Chondrocyte (in vitro differentiated cells): ENCODE results near the gene EFHD2. TPM values are rescaled to one million over a fixed set of nuclear protein-coding genes. Genes with fewer than 3 reads are reported as not detected.
A peak's percentile ranks its signal among the peaks of the same experiment; 100 is the strongest.

Experiments
- DNase-seq: peaks from one replicate; pipeline ENCODE4 v3.0.0; 2021; ENCODE audit warnings: mixed read lengths, low spot score
- H3K27ac Mint-ChIP-seq: one replicate; pipeline ENCODE4 v1.8.0; 2021; ENCODE audit warnings: mild to moderate bottlenecking, moderate library complexity, mixed read lengths; ENCODE audit not compliant: unreplicated experiment
- H3K27me3 Mint-ChIP-seq: 2 replicates; pipeline ENCODE4 v1.8.0; 2021; ENCODE audit warnings: low read depth, mixed read lengths
- H3K36me3 Mint-ChIP-seq: 2 replicates; pipeline ENCODE4 v1.8.0; 2021; ENCODE audit warnings: low read depth, mixed read lengths
- H3K4me1 Mint-ChIP-seq: 2 replicates; pipeline ENCODE4 v1.8.0; 2021; ENCODE audit warnings: low read depth, mild to moderate bottlenecking, mixed read lengths
- H3K4me3 Mint-ChIP-seq: one replicate; pipeline ENCODE4 v1.8.0; 2021; ENCODE audit warnings: mild to moderate bottlenecking, moderate library complexity, mixed read lengths; ENCODE audit not compliant: unreplicated experiment
- H3K9me3 Mint-ChIP-seq: 2 replicates; pipeline ENCODE4 v1.8.0; 2021; ENCODE audit warnings: low read depth, mixed read lengths
- CTCF ChIP-seq: fragments of 200-600 bp; sonication (generic); IDR thresholded peaks from 2 replicates; pipeline ENCODE4 v1.5.0; 2021; ENCODE audit warnings: antibody characterized with exemption, mild to moderate bottlenecking, moderate library complexity
- total RNA-seq: library from RNA; stranded (reverse); gene quantifications from 3 replicates; pipeline ENCODE4 v1.2.1, GENCODE V29; 2021

EFHD2 gene
- total RNA-seq, 1 donor from 2014 or later = 7.9 TPM

- peaks cover under 1% of the 10 kb centered on the region for H3K27me3 Mint-ChIP-seq
These were observed 2.0 kb downstream of the EFHD2 start for GRCh38 chr1:15411593-15412137.

DNA sequence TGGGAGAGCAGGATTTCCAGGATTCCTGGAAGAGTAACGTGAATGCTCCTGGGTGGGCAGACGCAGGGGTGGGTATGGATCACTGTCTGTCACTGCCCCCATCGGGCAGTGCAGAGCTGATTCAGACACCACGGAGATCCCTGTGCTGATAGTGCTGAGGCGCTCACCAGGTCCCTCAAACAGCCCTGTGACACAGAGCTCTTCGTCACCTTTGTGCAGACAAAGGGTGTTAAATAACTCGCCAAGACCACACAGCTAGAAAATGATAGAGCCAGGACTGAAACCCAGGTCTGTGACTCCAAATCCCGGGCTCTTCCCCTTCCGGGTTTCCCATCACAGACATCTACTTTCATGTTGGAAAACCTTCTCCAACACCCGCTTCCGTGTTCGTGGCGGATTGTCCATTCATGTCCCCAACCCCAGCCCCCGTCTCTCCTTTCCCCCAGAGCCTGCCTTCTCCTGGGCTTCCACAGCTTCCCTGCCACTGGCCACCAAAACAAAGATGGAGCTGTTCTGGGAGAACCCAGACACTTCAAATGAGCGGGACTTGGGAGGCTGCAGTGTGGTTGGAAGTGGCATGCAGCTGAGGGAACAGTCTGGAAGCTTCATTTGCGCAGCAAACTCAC, 2.6 kb downstream of the EFHD2 start:
- Mint-ChIP-seq H3K4me1 (peaks cover 29% of the 10 kb centered on the region), H3K9me3 (no peaks in the 10 kb centered on the region), H3K27ac (no peak overlapping the region), H3K4me3 (no peak overlapping the region), H3K27me3 (no peaks in the 10 kb centered on the region), H3K36me3 (no peaks in the 10 kb centered on the region)
- DNase-seq = no peak
- no peak for TF ChIP-seq CTCF

More at GRCh38 chr1:15411593-15412137, 2.0 kb downstream of the EFHD2 start:
- TF ChIP-seq CTCF = no peak
- Mint-ChIP-seq H3K36me3 (no peaks in the 10 kb centered on the region), H3K4me1 (peaks cover 32% of the 10 kb centered on the region), H3K9me3 (no peaks in the 10 kb centered on the region), H3K27ac (no peak overlapping the region), H3K4me3 (peak overlapping the region; percentile 42)
- DNase-seq = no peak

- H3K36me3 Mint-ChIP-seq = no peaks in the 10 kb centered on the region
- peaks cover 28% of the 10 kb centered on the region for H3K4me1 Mint-ChIP-seq
- H3K4me3 Mint-ChIP-seq = no peak overlapping the region
- no peak for DNase-seq
- TF ChIP-seq CTCF = no peak
- H3K9me3 Mint-ChIP-seq = no peaks in the 10 kb centered on the region
- H3K27ac Mint-ChIP-seq = no peak overlapping the region
- no peaks in the 10 kb centered on the region for H3K27me3 Mint-ChIP-seq
These were observed 3.2 kb downstream of the EFHD2 start for GRCh38 chr1:15412843-15413242.

DNA sequence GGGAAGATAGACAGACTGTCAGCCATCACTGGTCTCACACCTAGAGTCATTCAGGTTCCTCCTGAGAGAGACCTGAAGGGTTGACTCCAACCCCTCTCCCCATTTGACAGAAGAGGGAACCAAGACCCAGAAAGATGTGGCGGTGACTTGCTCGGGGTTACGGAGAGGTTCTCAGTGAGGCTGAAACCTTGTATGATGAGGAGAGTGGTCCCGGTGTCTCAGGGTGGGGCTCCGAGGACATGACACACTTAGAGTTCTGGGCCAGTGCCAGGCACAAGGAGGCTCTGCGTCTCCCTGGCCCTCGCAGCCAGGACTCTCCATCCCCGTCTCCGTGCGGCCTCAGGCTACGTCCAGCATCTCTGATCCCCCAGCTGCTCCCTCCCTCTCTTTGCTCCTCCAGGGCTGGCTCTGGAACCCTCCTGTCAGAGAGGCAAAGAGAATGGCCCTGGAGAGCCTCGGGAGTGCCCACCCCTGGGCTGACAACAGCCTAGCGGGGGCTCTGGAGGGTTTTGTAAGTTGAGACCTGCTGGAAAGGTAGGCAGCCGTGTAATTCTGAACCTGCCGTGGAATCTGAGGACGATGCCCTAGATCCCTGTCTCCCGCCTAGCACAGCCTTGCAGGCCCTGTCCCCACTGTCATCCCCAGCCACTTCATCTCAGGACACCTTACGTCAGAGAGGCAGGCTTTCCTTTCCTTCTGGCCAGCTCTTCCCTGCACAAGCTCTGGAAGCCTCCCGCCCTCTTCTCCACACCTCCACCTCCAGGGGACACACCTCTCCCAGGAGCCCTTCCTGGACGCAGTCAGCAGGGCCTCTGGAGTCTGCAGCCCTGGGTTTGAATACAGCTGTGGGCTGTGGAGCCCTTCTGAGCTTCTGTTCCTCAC, 4.1 kb downstream of the EFHD2 start:
- no peaks in the 10 kb centered on the region for H3K36me3 Mint-ChIP-seq
- no peak for TF ChIP-seq CTCF
- peaks cover 31% of the 10 kb centered on the region for H3K4me1 Mint-ChIP-seq
- H3K27ac Mint-ChIP-seq = no peak overlapping the region
- no peaks in the 10 kb centered on the region for H3K9me3 Mint-ChIP-seq
- no peak overlapping the region for H3K4me3 Mint-ChIP-seq
- DNase-seq = no peak
- no peaks in the 10 kb centered on the region for H3K27me3 Mint-ChIP-seq

GRCh38 chr1:15414445-15414983, 4.8 kb downstream of the EFHD2 start:
- peaks cover 30% of the 10 kb centered on the region for H3K4me1 Mint-ChIP-seq
- DNase-seq = no peak
- H3K9me3 Mint-ChIP-seq = no peaks in the 10 kb centered on the region
- no peak overlapping the region for H3K27ac Mint-ChIP-seq
- no peak for TF ChIP-seq CTCF
- H3K27me3 Mint-ChIP-seq = no peaks in the 10 kb centered on the region
- no peaks in the 10 kb centered on the region for H3K36me3 Mint-ChIP-seq
- H3K4me3 Mint-ChIP-seq = no peak overlapping the region
